SH-SY5Y (cell line): ENCODE measurements around the gene OSBPL7.

Experiments used
- GATA2 ChIP-seq: IDR thresholded peaks from 2 replicates; pipeline ENCODE4 v1.6.1; 2011; ENCODE audit warnings: mild to moderate bottlenecking, low read depth, low read length
- GATA3 ChIP-seq: IDR thresholded peaks from 2 replicates; pipeline ENCODE4 v1.6.1; 2011; ENCODE audit warnings: low read depth, mild to moderate bottlenecking, low read length, moderate library complexity

DNA sequence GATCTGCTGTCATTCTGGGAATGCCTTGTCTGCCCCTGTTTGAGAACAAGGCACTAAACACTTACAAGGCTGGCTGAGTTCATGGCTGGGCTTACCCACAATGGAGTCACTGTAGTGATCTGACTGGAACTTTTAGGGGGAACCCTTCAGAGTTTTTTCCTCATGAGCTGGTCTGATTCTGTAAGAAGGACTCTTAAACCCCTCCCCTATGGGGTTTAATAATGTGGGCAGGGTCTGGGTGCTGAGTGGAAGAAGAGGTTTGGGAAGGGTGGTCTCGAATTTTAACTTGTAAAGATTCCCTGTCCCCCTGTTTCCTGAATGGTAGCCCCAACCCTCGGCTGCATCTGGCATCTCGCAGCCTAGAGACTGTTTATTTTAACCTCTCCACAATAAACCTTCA is 30.6 kb downstream of the OSBPL7 start:
- TF ChIP-seq GATA2 (no peak), GATA3 (no peak)
